Esophagus muscularis mucosa (tissue), 4 donors: ENCODE measurements around the gene ANO3. TPM values are rescaled to one million over a fixed set of nuclear protein-coding genes. Genes with fewer than 3 reads are reported as not detected.

Source experiments
- DNase-seq: peaks from one replicate; pipeline ENCODE4 v3.0.0-alpha.2; 2017; ENCODE audit errors: extremely low spot score
- H3K27ac ChIP-seq, 4 donors: fragments of 200-600 bp; sonication (generic); replicated peaks in 1 of 4; 1 replicate in 3 of 4; 2 replicates in 1 of 4; pipeline ENCODE4 v1.5.1; 2016 to 2019; ENCODE audit warnings: mild to moderate bottlenecking in 1 of 4
- H3K27me3 ChIP-seq, 4 donors: fragments of 200-600 bp; sonication (generic); one replicate each; pipeline versions ENCODE4 v1.5.1 to v1.6.0; 2016 to 2019
- H3K36me3 ChIP-seq, 4 donors: fragments of 200-600 bp; sonication (generic); one replicate each; pipeline ENCODE4 v1.5.1; 2016 to 2019
- H3K4me1 ChIP-seq, 4 donors: fragments of 200-600 bp; sonication (generic); one replicate each; pipeline ENCODE4 v1.5.1; 2016 to 2019
- H3K4me3 ChIP-seq, 4 donors: fragments of 200-600 bp; sonication (generic); 1 replicate in 2 of 4; 2 replicates in 2 of 4; pipeline ENCODE4 v1.5.1; 2016 to 2019; ENCODE audit warnings: mild to moderate bottlenecking in 4 of 4, moderate library complexity in 1 of 4
- H3K9me3 ChIP-seq, 4 donors: fragments of 200-600 bp; sonication (generic); 1 replicate in 3 of 4; 2 replicates in 1 of 4; pipeline ENCODE4 v1.5.1; 2016 to 2019
- EP300 ChIP-seq: sonication (generic); formaldehyde crosslinking; IDR thresholded peaks from one replicate; pipeline ENCODE4 v1.6.1; 2017; ENCODE audit warnings: antibody characterized with exemption
- POLR2A ChIP-seq: fragments of 450-650 bp; IDR thresholded peaks from one replicate; pipeline ENCODE4 v1.6.1; 2017; ENCODE audit warnings: antibody characterized with exemption, moderate library complexity, mild to moderate bottlenecking, low read depth
- POLR2AphosphoS5 ChIP-seq, 2 donors: sonication (generic); formaldehyde crosslinking; IDR thresholded peaks; one replicate each; pipeline ENCODE4 v1.6.1; 2017; ENCODE audit warnings: antibody characterized with exemption in 2 of 2
- WGBS: methylation state at CpG from one replicate; pipeline ENCODE4 v1.1.5; 2018; 5-methylcytosine and 5-hydroxymethylcytosine counted together
- intact Hi-C: fragments of 100-400 bp; cut with DNase I; formaldehyde crosslinking; loops from one replicate; pipeline ENCODE4 v1.15.1; 2023
- total RNA-seq, 4 donors: library from RNA; depleted of rRNA; stranded (reverse); fragments of >200 nt; gene quantifications; one replicate each; pipeline versions ENCODE4 v1.1.0 to v1.2.1, GENCODE V29; 2016
- TF ChIP-seq, protein P1 (sequence below), 3 experiments: fragments of 200-600 bp in 2 of 3; fragments of 450-650 bp in 1 of 3; sonication (generic) in 2 of 3; IDR thresholded peaks; one replicate each; pipeline ENCODE4 v1.5.1; 2017 to 2019; ENCODE audit warnings: antibody characterized with exemption in 3 of 3, mild to moderate bottlenecking in 2 of 3, moderate library complexity in 1 of 3

Gene ANO3
- total RNA-seq, 4 donors from 2014 or later = 0.17 TPM; not detected in 3

DNA sequence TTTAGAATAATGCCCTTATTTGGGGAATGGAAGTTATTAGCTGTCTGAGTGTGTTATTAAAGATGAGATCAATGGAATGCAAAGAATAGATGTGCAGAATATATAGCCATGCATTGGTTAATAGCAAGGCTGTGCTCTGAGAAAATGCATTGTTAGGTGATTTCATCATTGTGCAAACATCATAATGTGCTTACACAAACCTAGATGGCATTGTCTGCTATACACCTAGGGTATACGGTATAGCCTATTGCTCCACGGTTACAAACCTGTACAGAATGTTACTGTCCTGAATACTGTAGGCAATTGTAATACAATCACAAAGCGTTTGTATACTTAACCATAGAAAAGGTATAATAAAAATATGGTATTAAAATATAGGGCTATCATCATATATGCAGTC is 364.4 kb downstream of the ANO3 start:
- H3K36me3 ChIP-seq = no peaks in the 10 kb centered on the region
- 81% methylated on average over 3 of the region's 3 CpGs for WGBS
- H3K4me3 ChIP-seq = no peak overlapping the region
- H3K27ac ChIP-seq = no peak overlapping the region
- H3K4me1 ChIP-seq = peaks cover 0 to 10% (median 8%) of the 10 kb centered on the region in 4 donors
- TF ChIP-seq, protein P1, sequence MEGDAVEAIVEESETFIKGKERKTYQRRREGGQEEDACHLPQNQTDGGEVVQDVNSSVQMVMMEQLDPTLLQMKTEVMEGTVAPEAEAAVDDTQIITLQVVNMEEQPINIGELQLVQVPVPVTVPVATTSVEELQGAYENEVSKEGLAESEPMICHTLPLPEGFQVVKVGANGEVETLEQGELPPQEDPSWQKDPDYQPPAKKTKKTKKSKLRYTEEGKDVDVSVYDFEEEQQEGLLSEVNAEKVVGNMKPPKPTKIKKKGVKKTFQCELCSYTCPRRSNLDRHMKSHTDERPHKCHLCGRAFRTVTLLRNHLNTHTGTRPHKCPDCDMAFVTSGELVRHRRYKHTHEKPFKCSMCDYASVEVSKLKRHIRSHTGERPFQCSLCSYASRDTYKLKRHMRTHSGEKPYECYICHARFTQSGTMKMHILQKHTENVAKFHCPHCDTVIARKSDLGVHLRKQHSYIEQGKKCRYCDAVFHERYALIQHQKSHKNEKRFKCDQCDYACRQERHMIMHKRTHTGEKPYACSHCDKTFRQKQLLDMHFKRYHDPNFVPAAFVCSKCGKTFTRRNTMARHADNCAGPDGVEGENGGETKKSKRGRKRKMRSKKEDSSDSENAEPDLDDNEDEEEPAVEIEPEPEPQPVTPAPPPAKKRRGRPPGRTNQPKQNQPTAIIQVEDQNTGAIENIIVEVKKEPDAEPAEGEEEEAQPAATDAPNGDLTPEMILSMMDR (IDR thresholded peaks at IDR 0.05) = no peak
- TF ChIP-seq POLR2A = no peak
- TF ChIP-seq POLR2AphosphoS5 (IDR thresholded peaks at IDR 0.05) = no peak
- TF ChIP-seq EP300 = no peak
- no peaks in the 10 kb centered on the region for H3K27me3 ChIP-seq
- no peak for DNase-seq
- intact Hi-C loops = no loop called here
- no peaks in the 10 kb centered on the region for H3K9me3 ChIP-seq

DNA sequence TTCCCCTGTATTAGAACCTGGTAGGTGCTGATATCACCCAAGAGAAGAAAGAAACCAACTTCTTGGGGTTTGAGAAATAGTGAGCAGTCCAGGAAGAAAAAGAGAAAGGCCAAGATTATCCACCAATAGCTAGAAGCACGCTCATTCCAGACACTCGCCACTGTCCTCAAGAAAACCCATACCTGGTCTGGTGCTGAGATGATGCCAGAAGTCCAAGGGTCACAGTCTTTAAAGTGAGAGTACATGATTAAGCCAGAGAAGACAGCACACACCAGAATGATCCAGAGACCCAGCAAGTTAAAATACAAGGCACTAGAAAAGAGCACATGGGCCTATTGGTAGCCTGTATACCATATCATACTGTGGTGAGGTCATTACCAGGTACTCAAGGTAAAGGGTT is 366.3 kb downstream of the ANO3 start:
- H3K9me3 ChIP-seq = no peaks in the 10 kb centered on the region
- DNase-seq = no peak
- H3K27me3 ChIP-seq = no peaks in the 10 kb centered on the region
- H3K36me3 ChIP-seq = no peaks in the 10 kb centered on the region
- no peak overlapping the region for H3K4me3 ChIP-seq
- intact Hi-C loops = no loop called here
- WGBS = 90% methylated on average over 2 of the region's 2 CpGs
- TF ChIP-seq POLR2AphosphoS5 (IDR thresholded peaks at IDR 0.05) (no peak), EP300 (no peak), POLR2A (no peak)
- TF ChIP-seq, protein P1 (IDR thresholded peaks at IDR 0.05) = no peak
- peaks cover 0 to 23% (median 20%) of the 10 kb centered on the region in 4 donors for H3K4me1 ChIP-seq
- no peak overlapping the region for H3K27ac ChIP-seq

DNA sequence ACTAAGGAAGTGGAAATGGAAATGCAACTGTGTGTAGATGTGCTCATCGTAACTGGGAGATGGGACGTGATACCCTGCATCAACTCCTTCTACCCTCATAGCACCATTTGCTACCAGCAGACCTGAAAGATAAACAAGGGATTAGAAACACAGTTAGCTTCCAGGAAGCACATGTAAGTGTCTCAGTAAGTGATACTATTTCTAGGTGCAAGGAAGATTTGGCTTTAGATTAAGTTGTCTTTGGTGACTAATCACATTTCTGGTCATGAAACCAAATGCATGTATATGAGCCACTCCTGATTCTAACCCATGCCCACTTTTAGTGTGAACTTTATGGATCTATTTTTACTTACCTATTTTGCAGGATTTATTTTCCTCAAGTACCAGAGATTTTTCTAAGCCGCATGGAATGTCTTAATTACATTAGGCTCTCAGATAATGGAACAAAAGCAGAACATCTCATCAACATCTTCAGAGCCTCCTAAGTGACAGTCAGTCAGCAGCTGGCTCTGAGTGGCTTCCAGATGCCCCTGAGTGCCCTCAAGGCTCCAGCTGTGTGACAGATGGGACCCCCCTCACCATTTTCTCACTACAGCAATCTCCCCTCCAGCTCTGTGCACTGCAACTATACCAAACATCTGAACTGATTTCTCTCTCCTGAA is 368.8 kb downstream of the ANO3 start:
- no peak for TF ChIP-seq POLR2A
- TF ChIP-seq, protein P1 (IDR thresholded peaks at IDR 0.05) = no peak
- TF ChIP-seq POLR2AphosphoS5 (IDR thresholded peaks at IDR 0.05) = no peak
- TF ChIP-seq EP300 = no peak
- Histone ChIP-seq H3K36me3 (no peaks in the 10 kb centered on the region), H3K9me3 (no peaks in the 10 kb centered on the region), H3K4me3 (no peak overlapping the region), H3K4me1 (peaks cover 0 to 40% (median 22%) of the 10 kb centered on the region in 4 donors), H3K27me3 (no peaks in the 10 kb centered on the region), H3K27ac (no peak overlapping the region)
- intact Hi-C loops = no loop called here
- 56% methylated on average over 3 of the region's 3 CpGs for WGBS
- DNase-seq = no peak

DNA sequence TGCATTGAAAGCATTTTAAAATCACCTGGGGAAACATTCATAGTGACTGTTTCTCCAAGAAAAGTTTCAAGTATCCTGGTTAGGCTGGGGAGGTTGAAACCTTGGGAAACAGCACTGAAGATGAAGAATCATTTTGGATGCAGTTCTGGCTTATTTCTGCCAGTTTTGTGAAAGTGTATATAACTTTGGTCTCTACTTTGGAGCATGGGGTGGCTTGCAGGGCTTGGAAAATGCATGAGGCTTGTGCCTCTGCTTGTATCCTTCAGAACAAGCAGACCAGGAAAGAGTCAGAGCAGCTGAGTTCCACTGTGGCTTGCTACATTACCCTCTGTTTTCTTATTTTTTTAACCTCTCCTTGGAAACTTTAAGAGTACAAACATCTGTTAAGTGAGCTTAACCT is 370.5 kb downstream of the ANO3 start:
- Histone ChIP-seq H3K9me3 (no peaks in the 10 kb centered on the region), H3K27ac (no peak overlapping the region), H3K4me3 (no peak overlapping the region), H3K4me1 (peaks cover 0 to 49% (median 26%) of the 10 kb centered on the region in 4 donors), H3K36me3 (no peaks in the 10 kb centered on the region), H3K27me3 (no peaks in the 10 kb centered on the region)
- DNase-seq = no peak
- TF ChIP-seq POLR2AphosphoS5 (IDR thresholded peaks at IDR 0.05) (no peak), POLR2A (no peak), EP300 (no peak)
- TF ChIP-seq, protein P1 (IDR thresholded peaks at IDR 0.05) = no peak
- intact Hi-C loops = no loop called here
